ENCODE data around the gene TROAP.

TROAP gene

GRCh38 chr12:49344486-49345050 lies 21.5 kb downstream of the TROAP start:
- no peak for DNase-seq

GRCh38 chr12:49345051-49345824 lies 22.2 kb downstream of the TROAP start:
- DNase-seq, result peak in 1 of 2 experiments; percentile 34

GRCh38 chr12:49345825-49346658 lies 23.0 kb downstream of the TROAP start:
- DNase-seq, result no peak

- DNase-seq, result peak; percentile 18 to 42
Measured at GRCh38 chr12:49346659-49347310, 23.7 kb downstream of the TROAP start, which contains the start of gene DNAJC22. TSS of gene DNAJC22 (plus strand) at chr12:49346888. CDS start at chr12:49348873, 1,985 bp downstream.

GRCh38 chr12:49347311-49348193 lies 24.5 kb downstream of the TROAP start:
- peak; percentile 54 to 71 for DNase-seq

GRCh38 chr12:49348781-49349180 lies 25.7 kb downstream of the TROAP start:
- DNase-seq, result no peak

GRCh38 chr12:49349266-49349665 lies 26.2 kb downstream of the TROAP start:
- DNase-seq, result no peak

GRCh38 chr12:49352351-49352750 lies 29.3 kb downstream of the TROAP start:
- DNase-seq, result no peak

GRCh38 chr12:49355913-49356312 lies 32.9 kb downstream of the TROAP start:
- no peak for DNase-seq

- DNase-seq, result no peak
Measured at GRCh38 chr12:49357103-49357678, 34.1 kb downstream of the TROAP start.

GRCh38 chr12:49358483-49359141 lies 35.6 kb downstream of the TROAP start:
- DNase-seq, result peak; percentile 33 to 67

- no peak for DNase-seq
Measured at GRCh38 chr12:49359671-49360070, 36.6 kb downstream of the TROAP start.

- no peak for DNase-seq
Measured at GRCh38 chr12:49362077-49362476, 39.0 kb downstream of the TROAP start.

- no peak for DNase-seq
Measured at GRCh38 chr12:49364989-49365388, 41.9 kb downstream of the TROAP start.

- no peak for DNase-seq
Measured at GRCh38 chr12:49365542-49365941, 42.5 kb downstream of the TROAP start.

- DNase-seq, result no peak
Measured at GRCh38 chr12:49366096-49366651, 43.1 kb downstream of the TROAP start.

- DNase-seq, result peak; percentile 85 to 88
Measured at GRCh38 chr12:49366652-49367380, 43.8 kb downstream of the TROAP start.

GRCh38 chr12:49367381-49368239 lies 44.6 kb downstream of the TROAP start, which contains the start of gene SPATS2:
TSS of gene SPATS2 (plus strand) at chr12:49367462. CDS start at chr12:49461013, 93,551 bp downstream.
- DNase-seq, result no peak

- no peak for DNase-seq
Measured at GRCh38 chr12:49368240-49368600, 45.2 kb downstream of the TROAP start.

Measured in NCI-H1930 (cell line).